Stimulated activated CD4-positive, alpha-beta T cell treated with anti-CD3 and anti-CD28 coated beads, Interleukin-12 subunit alpha, Interleukin-12 subunit beta, amount 100 ng/mL, for 48 hours (primary cell): ENCODE results near the gene PSMC1.
A peak's percentile ranks its signal among the peaks of the same experiment; 100 is the strongest.
"Not testable (repeated sequence)": the region's sequence is repeated elsewhere in the genome, so short reads cannot be mapped to it uniquely, and the experiment has no call there.

Experiments
- DNase-seq, 3 donors: peaks; one replicate each; pipeline ENCODE4 v3.0.0-alpha.2; 2020; ENCODE audit warnings: low read depth in 2 of 3, low spot score in 1 of 3

The PSMC1 gene

GRCh38 chr14:90256354-90257131, at the start of gene PSMC1:
Gene PSMC1 (plus strand): TSS chr14:90256553. CDS start chr14:90256598, 45 bp downstream.
- peak; percentile 84 to 89 (median 85) for DNase-seq

GRCh38 chr14:90213099-90213748, 43.1 kb upstream of the PSMC1 start:
- no peak for DNase-seq

- DNase-seq: no peak
Observed at GRCh38 chr14:90228478-90228877, 27.9 kb upstream of the PSMC1 start.

- DNase-seq: not testable (repeated sequence)
Observed at GRCh38 chr14:90229942-90230341, 26.4 kb upstream of the PSMC1 start.

GRCh38 chr14:90235179-90235976, 21.0 kb upstream of the PSMC1 start:
- DNase-seq: peak; percentile 45 to 74 (median 50)

GRCh38 chr14:90239139-90239538, 17.2 kb upstream of the PSMC1 start:
- no peak for DNase-seq

GRCh38 chr14:90242444-90242843, 13.9 kb upstream of the PSMC1 start:
- no peak for DNase-seq

- no peak for DNase-seq
Observed at GRCh38 chr14:90246936-90247335, 9.4 kb upstream of the PSMC1 start.

GRCh38 chr14:90247441-90247840, 8.9 kb upstream of the PSMC1 start:
- not testable (repeated sequence) for DNase-seq

- no peak for DNase-seq
Observed at GRCh38 chr14:90248594-90248993, 7.8 kb upstream of the PSMC1 start.

GRCh38 chr14:90253826-90254225, 2.5 kb upstream of the PSMC1 start:
- no peak for DNase-seq

GRCh38 chr14:90255871-90256270, 482 bp upstream of the PSMC1 start:
- DNase-seq: no peak

GRCh38 chr14:90263748-90264449, 7.5 kb downstream of the PSMC1 start:
- DNase-seq: no peak

- no peak for DNase-seq
Observed at GRCh38 chr14:90266441-90267154, 10.2 kb downstream of the PSMC1 start.

GRCh38 chr14:90268420-90268819, 12.1 kb downstream of the PSMC1 start:
- no peak for DNase-seq

GRCh38 chr14:90272523-90272922, 16.2 kb downstream of the PSMC1 start:
- no peak for DNase-seq

- DNase-seq: no peak
Observed at GRCh38 chr14:90273532-90273931, 17.2 kb downstream of the PSMC1 start.

- no peak for DNase-seq
Observed at GRCh38 chr14:90274019-90274418, 17.7 kb downstream of the PSMC1 start.

GRCh38 chr14:90274808-90275457, 18.6 kb downstream of the PSMC1 start:
- peak in 2 of 3 donors; percentile 15 to 37 for DNase-seq

GRCh38 chr14:90275458-90275814, 19.1 kb downstream of the PSMC1 start:
- no peak for DNase-seq
